WTC11 (cell line): ENCODE results near the gene LRRC8A. TPM values are rescaled to one million over a fixed set of nuclear protein-coding genes. Genes with fewer than 3 reads are reported as not detected.

Experiments used
- ATAC-seq: fragments of 200-7000 bp; cut with Tn5 transposase; 2 replicates; pipeline ENCODE4 v1.10.0; 2021; ENCODE audit warnings: mild to moderate bottlenecking, moderate library complexity
- CTCF ChIA-PET: fragments of 300-600 bp; sonication (Branson Sonifier 250); formaldehyde crosslinking; loops from one replicate; lab custom pipeline; 2021; ENCODE audit warnings: antibody characterized with exemption; lab: Charles Lee
- POLR2A ChIA-PET: fragments of 350-600 bp; sonication (Branson Sonifier 250); formaldehyde crosslinking; loops from one replicate; lab custom pipeline; 2021; ENCODE audit warnings: antibody characterized with exemption; lab: Charles Lee
- DNase-seq: peaks from one replicate; pipeline ENCODE4 v3.0.0; 2021; ENCODE audit warnings: low spot score
- H3K27ac Mint-ChIP-seq: 2 replicates; pipeline ENCODE4 v1.8.0; 2021; ENCODE audit warnings: mixed read lengths
- H3K27me3 Mint-ChIP-seq: 2 replicates; pipeline ENCODE4 v1.8.0; 2021; ENCODE audit warnings: low read depth, mild to moderate bottlenecking, moderate library complexity, mixed read lengths
- H3K36me3 Mint-ChIP-seq: 2 replicates; pipeline ENCODE4 v1.8.0; 2021; ENCODE audit warnings: mixed read lengths
- H3K4me1 Mint-ChIP-seq: 2 replicates; pipeline ENCODE4 v1.8.0; 2022; ENCODE audit warnings: mixed read lengths
- H3K4me3 Mint-ChIP-seq: 2 replicates; pipeline ENCODE4 v1.8.0; 2021; ENCODE audit warnings: mild to moderate bottlenecking, moderate library complexity, mixed read lengths
- H3K9me3 Mint-ChIP-seq: 2 replicates; pipeline ENCODE4 v1.8.0; 2021; ENCODE audit warnings: mixed read lengths
- ATF6 ChIP-seq: sonication (generic); formaldehyde crosslinking; IDR thresholded peaks from 2 replicates; pipeline ENCODE4 v1.8.1; 2023; ENCODE audit warnings: mild to moderate bottlenecking, missing genetic modification reagents
- E2F4 ChIP-seq: sonication (generic); formaldehyde crosslinking; IDR thresholded peaks from 2 replicates; pipeline ENCODE4 v1.8.1; 2022; ENCODE audit warnings: low read depth, mild to moderate bottlenecking, moderate library complexity, missing genetic modification reagents, borderline replicate concordance
- EMX1 ChIP-seq: fragments of 250-450 bp; sonication (Bioruptor Pico); IDR thresholded peaks from 2 replicates; pipeline ENCODE4 v1.8.0; 2021; ENCODE audit warnings: mild to moderate bottlenecking
- ERG ChIP-seq: fragments of 250-450 bp; sonication (Bioruptor Pico); IDR thresholded peaks from 2 replicates; pipeline ENCODE4 v1.8.0; 2021; ENCODE audit warnings: mild to moderate bottlenecking
- FOXJ3 ChIP-seq: sonication (generic); formaldehyde crosslinking; IDR thresholded peaks from 2 replicates; pipeline ENCODE4 v1.9.0; 2021; ENCODE audit warnings: missing genetic modification reagents, mild to moderate bottlenecking, borderline replicate concordance
- FOXP4 ChIP-seq: sonication (generic); formaldehyde crosslinking; IDR thresholded peaks from 2 replicates; pipeline ENCODE4 v1.8.0; 2022; ENCODE audit warnings: mild to moderate bottlenecking, missing genetic modification reagents
- JAZF1 ChIP-seq: fragments of 250-450 bp; sonication (Bioruptor Pico); IDR thresholded peaks from 2 replicates; pipeline ENCODE4 v1.9.0; 2021; ENCODE audit warnings: moderate library complexity, mild to moderate bottlenecking, inconsistent platforms
- MLX ChIP-seq: sonication (generic); formaldehyde crosslinking; IDR thresholded peaks from 2 replicates; pipeline ENCODE4 v1.8.1; 2023; ENCODE audit warnings: mild to moderate bottlenecking, missing genetic modification reagents, moderate library complexity
- MYBL2 ChIP-seq: sonication (generic); formaldehyde crosslinking; IDR thresholded peaks from 2 replicates; pipeline ENCODE4 v1.8.1; 2023; ENCODE audit warnings: mild to moderate bottlenecking, moderate library complexity, missing genetic modification reagents
- PRRX2 ChIP-seq: fragments of 250-450 bp; sonication (Bioruptor Pico); IDR thresholded peaks from 2 replicates; pipeline ENCODE4 v1.8.0; 2021; ENCODE audit warnings: mild to moderate bottlenecking
- RELA ChIP-seq: sonication (generic); formaldehyde crosslinking; IDR thresholded peaks from 2 replicates; pipeline ENCODE4 v1.8.1; 2022; ENCODE audit warnings: missing genetic modification reagents, mild to moderate bottlenecking, borderline replicate concordance
- SOX15 ChIP-seq: fragments of 250-450 bp; sonication (Bioruptor Pico); IDR thresholded peaks from 2 replicates; pipeline ENCODE4 v1.9.0; 2021; ENCODE audit warnings: mild to moderate bottlenecking
- TCF7 ChIP-seq: sonication (generic); formaldehyde crosslinking; IDR thresholded peaks from 2 replicates; pipeline ENCODE4 v1.8.0; 2022; ENCODE audit warnings: mild to moderate bottlenecking, low read depth, missing genetic modification reagents, moderate library complexity
- TEAD1 ChIP-seq: sonication (generic); formaldehyde crosslinking; IDR thresholded peaks from 2 replicates; pipeline ENCODE4 v1.8.0; 2022; ENCODE audit warnings: mild to moderate bottlenecking, missing genetic modification reagents
- ZBTB43 ChIP-seq: sonication (generic); formaldehyde crosslinking; IDR thresholded peaks from 2 replicates; pipeline ENCODE4 v1.8.1; 2023; ENCODE audit warnings: mild to moderate bottlenecking, missing genetic modification reagents
- ZMAT4 ChIP-seq: fragments of 250-450 bp; sonication (Bioruptor Pico); IDR thresholded peaks from 2 replicates; pipeline ENCODE4 v1.9.0; 2021; ENCODE audit warnings: mild to moderate bottlenecking
- ZNF281 ChIP-seq: sonication (generic); formaldehyde crosslinking; IDR thresholded peaks from 2 replicates; pipeline ENCODE4 v1.8.0; 2023; ENCODE audit warnings: mild to moderate bottlenecking, missing genetic modification reagents
- ZNF396 ChIP-seq: fragments of 250-450 bp; sonication (Bioruptor Pico); IDR thresholded peaks from 2 replicates; pipeline ENCODE4 v1.8.0; 2021; ENCODE audit warnings: mild to moderate bottlenecking, moderate library complexity, borderline replicate concordance
- total RNA-seq: library from RNA; stranded (reverse); gene quantifications from 3 replicates; pipeline ENCODE4 v1.2.3, GENCODE V29; 2021

LRRC8A gene
- total RNA-seq, 1 experiment from 2014 or later: 83.5 TPM

GRCh38 chr9:128898382-128898781 lies 16.4 kb downstream of the LRRC8A start:
- no peak for TF ChIP-seq E2F4 (CRISPR knock-in tag)
- no peak for TF ChIP-seq ZNF396 (CRISPR knock-in tag)
- TF ChIP-seq ZNF281: no peak
- no peak for TF ChIP-seq SOX15 (CRISPR knock-in tag)
- TF ChIP-seq MLX (CRISPR knock-in tag): no peak
- TF ChIP-seq FOXP4 (CRISPR knock-in tag): no peak
- no peak for ATAC-seq
- H3K36me3 Mint-ChIP-seq: peaks cover 21% of the 10 kb centered on the region
- no peak for DNase-seq
- H3K4me1 Mint-ChIP-seq: peaks cover 33% of the 10 kb centered on the region
- H3K27me3 Mint-ChIP-seq: no peaks in the 10 kb centered on the region
- no peaks in the 10 kb centered on the region for H3K9me3 Mint-ChIP-seq
- no peak overlapping the region for H3K4me3 Mint-ChIP-seq
- POLR2A ChIA-PET: no interaction called here
- H3K27ac Mint-ChIP-seq: peak overlapping the region; percentile 95
- CTCF ChIA-PET: interaction anchor here (0.7 kb wide), 1 partner anchor 22 kb away, joined by 3 read pairs; no protein-coding TSS in a partner anchor

GRCh38 chr9:128898845-128899565 lies 17.1 kb downstream of the LRRC8A start:
- ChIA-PET POLR2A (no interaction called here), CTCF (no interaction called here)
- Mint-ChIP-seq H3K27ac (peak overlapping the region; percentile 95), H3K4me3 (no peak overlapping the region), H3K4me1 (peaks cover 31% of the 10 kb centered on the region), H3K27me3 (no peaks in the 10 kb centered on the region), H3K36me3 (peaks cover 17% of the 10 kb centered on the region), H3K9me3 (no peaks in the 10 kb centered on the region)
- ATAC-seq (no peak), DNase-seq (no peak)
- TF ChIP-seq ZMAT4 (CRISPR knock-in tag): no peak
- TF ChIP-seq EMX1 (CRISPR knock-in tag): no peak
- no peak for TF ChIP-seq JAZF1
- no peak for TF ChIP-seq TCF7 (CRISPR knock-in tag)
- no peak for TF ChIP-seq FOXJ3 (CRISPR knock-in tag)
- no peak for TF ChIP-seq TEAD1 (CRISPR knock-in tag)
- TF ChIP-seq RELA (CRISPR knock-in tag): no peak

GRCh38 chr9:128899566-128900322 lies 17.8 kb downstream of the LRRC8A start:
- CTCF ChIA-PET: no interaction called here
- POLR2A ChIA-PET: no interaction called here
- H3K9me3 Mint-ChIP-seq: no peaks in the 10 kb centered on the region
- H3K4me1 Mint-ChIP-seq: peaks cover 30% of the 10 kb centered on the region
- H3K4me3 Mint-ChIP-seq: no peak overlapping the region
- no peak for ATAC-seq
- H3K36me3 Mint-ChIP-seq: peaks cover 17% of the 10 kb centered on the region
- H3K27me3 Mint-ChIP-seq: no peaks in the 10 kb centered on the region
- peak overlapping the region; percentile 92 for H3K27ac Mint-ChIP-seq
- DNase-seq: no peak
- TF ChIP-seq ZBTB43 (CRISPR knock-in tag) (no peak), SOX15 (CRISPR knock-in tag) (no peak), MYBL2 (CRISPR knock-in tag) (no peak), ATF6 (no peak), ERG (CRISPR knock-in tag) (no peak), PRRX2 (CRISPR knock-in tag) (no peak)
